Liver (tissue), 9 donors: ENCODE results near the gene INPP4B. TPM values are rescaled to one million over a fixed set of nuclear protein-coding genes. Genes with fewer than 3 reads are reported as not detected.

ENCODE experiments used
- DNase-seq: peaks from one replicate; pipeline ENCODE4 v3.0.0-alpha.2; 2017; ENCODE audit warnings: low spot score
- H3K27ac ChIP-seq, 2 donors: one replicate each; pipeline ENCODE4 v1.7.0; 2013; ENCODE audit warnings: inconsistent platforms in 2 of 2, low read length in 2 of 2, control low read depth in 1 of 2, low read depth in 1 of 2, mild to moderate bottlenecking in 1 of 2
- H3K27me3 ChIP-seq, 4 donors: one replicate each; pipeline versions ENCODE4 v1.6.1 to v1.7.0; 2013; ENCODE audit warnings: low read length in 3 of 4, inconsistent platforms in 1 of 4, mild to moderate bottlenecking in 1 of 4, moderate library complexity in 1 of 4; ENCODE audit not compliant: control insufficient read depth in 4 of 4, insufficient read depth in 4 of 4
- H3K36me3 ChIP-seq, 4 donors: one replicate each; pipeline versions ENCODE4 v1.6.1 to v1.7.0; 2013; ENCODE audit warnings: low read length in 3 of 4, mild to moderate bottlenecking in 3 of 4, low read depth in 1 of 4, moderate library complexity in 1 of 4; ENCODE audit not compliant: control insufficient read depth in 4 of 4, insufficient read depth in 3 of 4
- H3K4me1 ChIP-seq, 4 donors: one replicate each; pipeline versions ENCODE4 v1.6.1 to v1.7.0; 2013; ENCODE audit warnings: low read length in 3 of 4, mild to moderate bottlenecking in 3 of 4, moderate library complexity in 1 of 4; ENCODE audit not compliant: control insufficient read depth in 4 of 4, insufficient read depth in 4 of 4
- H3K4me3 ChIP-seq, 3 donors: one replicate each; pipeline versions ENCODE4 v1.6.1 to v1.7.0; 2013; ENCODE audit warnings: low read length in 3 of 3, control low read depth in 1 of 3, low read depth in 1 of 3, mild to moderate bottlenecking in 1 of 3
- H3K9ac ChIP-seq, 2 donors: one replicate each; pipeline ENCODE4 v1.7.0; 2013; ENCODE audit warnings: low read length in 2 of 2, mild to moderate bottlenecking in 2 of 2, moderate library complexity in 2 of 2, control low read depth in 1 of 2, low read depth in 1 of 2
- H3K9me3 ChIP-seq, 4 donors: one replicate each; pipeline versions ENCODE4 v1.6.1 to v1.7.0; 2013; ENCODE audit warnings: low read length in 3 of 4; ENCODE audit not compliant: control insufficient read depth in 4 of 4
- ATF3 ChIP-seq: IDR thresholded peaks from 2 replicates; pipeline ENCODE4 v1.6.1; 2016; ENCODE audit warnings: antibody characterized with exemption
- CTCF ChIP-seq: fragments of 150-350 bp; IDR thresholded peaks from 2 replicates; pipeline ENCODE4 v1.5.1; 2017; ENCODE audit warnings: improper control_type of control experiment, low read depth, low read length; ENCODE audit not compliant: missing input control
- EGR1 ChIP-seq, 2 donors: IDR thresholded peaks; 2 replicates each; pipeline ENCODE4 v1.6.1; 2016 to 2018; ENCODE audit warnings: antibody characterized with exemption in 2 of 2, low read depth in 2 of 2
- FOXA1 ChIP-seq: IDR thresholded peaks from 2 replicates; pipeline ENCODE4 v1.6.1; 2016; ENCODE audit warnings: antibody characterized with exemption
- FOXA2 ChIP-seq: IDR thresholded peaks from 2 replicates; pipeline ENCODE4 v1.6.1; 2016; ENCODE audit warnings: antibody characterized with exemption
- GABPA ChIP-seq, 2 donors: IDR thresholded peaks in 1 of 2; conservative IDR thresholded peaks in 1 of 2; 2 replicates each; pipeline ENCODE4 v1.6.1; 2016; ENCODE audit warnings: antibody characterized with exemption in 2 of 2, mild to moderate bottlenecking in 1 of 2, moderate library complexity in 1 of 2
- HNF4A ChIP-seq, 2 donors: conservative IDR thresholded peaks; 2 replicates each; pipeline ENCODE4 v1.6.1; 2016; ENCODE audit warnings: antibody characterized with exemption in 2 of 2, mild to moderate bottlenecking in 2 of 2
- JUND ChIP-seq, 2 donors: IDR thresholded peaks; 2 replicates each; pipeline ENCODE4 v1.6.1; 2016; ENCODE audit warnings: antibody characterized with exemption in 2 of 2
- MAX ChIP-seq: IDR thresholded peaks from 2 replicates; pipeline ENCODE4 v1.6.1; 2016; ENCODE audit warnings: antibody characterized with exemption
- NR2F2 ChIP-seq: IDR thresholded peaks from 2 replicates; pipeline ENCODE4 v1.6.1; 2016; ENCODE audit warnings: antibody characterized with exemption
- RAD21 ChIP-seq, 2 donors: IDR thresholded peaks; 2 replicates each; pipeline ENCODE4 v1.6.1; 2016; ENCODE audit warnings: antibody characterized with exemption in 2 of 2, mild to moderate bottlenecking in 2 of 2
- RXRA ChIP-seq, 2 donors: IDR thresholded peaks; 2 replicates each; pipeline ENCODE4 v1.6.1; 2017 to 2018; ENCODE audit warnings: antibody characterized with exemption in 2 of 2, mild to moderate bottlenecking in 1 of 2
- SP1 ChIP-seq: IDR thresholded peaks from 2 replicates; pipeline ENCODE4 v1.6.1; 2018; ENCODE audit warnings: antibody characterized with exemption, mild to moderate bottlenecking
- YY1 ChIP-seq: IDR thresholded peaks from 2 replicates; pipeline ENCODE4 v1.6.1; 2016; ENCODE audit warnings: antibody characterized with exemption, mild to moderate bottlenecking
- ZBTB33 ChIP-seq: IDR thresholded peaks from 2 replicates; pipeline ENCODE4 v1.6.1; 2016; ENCODE audit warnings: antibody characterized with exemption
- WGBS: extraction: QIAGEN DNeasy Blood & Tissue Kit; methylation state at CpG from one replicate; pipeline ENCODE4 v1.1.7; 2013; 5-methylcytosine and 5-hydroxymethylcytosine counted together
- polyA plus RNA-seq, 2 donors: library from polyadenylated mRNA; stranded (reverse) in 1 of 2; unstranded in 1 of 2; fragments of 200-250 nt in 1 of 2; fragments of >200 nt in 1 of 2; fragmentation: Nextera tagmentation in 1 of 2; extraction: Ambion mirVana in 1 of 2; gene quantifications; one replicate each; pipeline versions ENCODE4 v1.2.1 to v1.2.3, GENCODE V29; 2013 to 2015
- total RNA-seq, 2 donors: library from RNA; depleted of rRNA; stranded (reverse); fragments of >200 nt; gene quantifications; one replicate each; pipeline ENCODE4 v1.2.3, GENCODE V29; 2014
- donor health status: healthy.
- donor health status: healthy.
- donor health status: healthy.
- donor health status: healthy.
- donor health status: healthy.

INPP4B gene
- total and polyA plus RNA-seq, 4 donors = 0.43 to 2.8 (median 1.6) TPM

- no peak overlapping the region for H3K27ac ChIP-seq
- H3K27me3 ChIP-seq = no peaks in the 10 kb centered on the region
- WGBS = 84% methylated on average over 2 of the region's 2 CpGs
- H3K9ac ChIP-seq = no peak overlapping the region
- H3K4me3 ChIP-seq = no peak overlapping the region
- H3K9me3 ChIP-seq = no peaks in the 10 kb centered on the region
- no peak for DNase-seq
- no peak for TF ChIP-seq ZBTB33
- no peaks in the 10 kb centered on the region for H3K4me1 ChIP-seq
- H3K36me3 ChIP-seq = no peaks in the 10 kb centered on the region
Measured at GRCh38 chr4:142475663-142476062, 370.4 kb downstream of the INPP4B start.

- Histone ChIP-seq H3K27ac (no peak overlapping the region), H3K4me1 (no peaks in the 10 kb centered on the region), H3K36me3 (no peaks in the 10 kb centered on the region), H3K9me3 (no peaks in the 10 kb centered on the region), H3K9ac (no peak overlapping the region), H3K4me3 (no peak overlapping the region), H3K27me3 (no peaks in the 10 kb centered on the region)
- no peak for TF ChIP-seq HNF4A (conservative IDR thresholded peaks at IDR 0.05)
- no peak for TF ChIP-seq NR2F2
- no peak for TF ChIP-seq FOXA1
- TF ChIP-seq EGR1 (IDR thresholded peaks at IDR 0.05; ENCODE audit: low read depth in 2 of 2) = no peak
- TF ChIP-seq CTCF = no peak
- no peak for TF ChIP-seq SP1
- no peak for TF ChIP-seq GABPA (IDR thresholded peaks at IDR 0.05 in 1 of 2, conservative IDR thresholded peaks at IDR 0.05 in 1 of 2)
- TF ChIP-seq MAX = no peak
- no peak for TF ChIP-seq RAD21 (IDR thresholded peaks at IDR 0.05)
- TF ChIP-seq RXRA (IDR thresholded peaks at IDR 0.05) = no peak
- TF ChIP-seq ZBTB33 = no peak
- TF ChIP-seq FOXA2 = no peak
- no peak for TF ChIP-seq YY1
- TF ChIP-seq JUND (IDR thresholded peaks at IDR 0.05) = no peak
- no peak for TF ChIP-seq ATF3
- no peak for DNase-seq
- 91% methylated on average over 4 of the region's 4 CpGs for WGBS
Measured at GRCh38 chr4:142474398-142475087, 371.6 kb downstream of the INPP4B start.
